Glomerular endothelial cell (primary cell): ENCODE results near the gene BRD3OS. TPM values are rescaled to one million over a fixed set of nuclear protein-coding genes. Genes with fewer than 3 reads are reported as not detected.

ENCODE experiments used
- DNase-seq: peaks from one replicate; pipeline ENCODE4 v3.0.0-alpha.2; 2011; ENCODE audit warnings: low read depth, low spot score; ENCODE audit errors: extremely low read depth
- total RNA-seq: library from RNA; depleted of rRNA; stranded (reverse); fragments of >200 nt; gene quantifications from 2 replicates; pipeline ENCODE4 v1.2.3, GENCODE V29; 2015

BRD3OS gene
- total RNA-seq, 1 donor from 2014 or later, result 20.2 TPM

- no peak for DNase-seq
Measured at GRCh38 chr9:134076644-134077043, 51.4 kb downstream of the BRD3OS start.

Other genes with a start within 250 kb of the BRD3OS start
- 24.8 and 33.7 TPM in 2 replicates for gene VAV2, start 33.2 kb upstream of the BRD3OS start, total RNA-seq
- 12.8 and 40.7 TPM in 2 replicates for gene BRD3, start 42.5 kb downstream of the BRD3OS start, total RNA-seq
- 22.6 and 23.9 TPM in 2 replicates for gene WDR5, start 110.6 kb downstream of the BRD3OS start, total RNA-seq
- not detected in 2 replicates for gene RNU6ATAC, start 139.1 kb downstream of the BRD3OS start, total RNA-seq